GM23248 (cell line): ENCODE measurements around the gene ELMO1. TPM values are rescaled to one million over a fixed set of nuclear protein-coding genes. Genes with fewer than 3 reads are reported as not detected.

ENCODE experiments used
- DNase-seq: peaks from one replicate; pipeline ENCODE4 v3.0.0-alpha.2; 2015
- H2AFZ ChIP-seq: fragments of 200-600 bp; sonication (generic); 2 replicates; pipeline ENCODE4 v1.6.1; 2016; ENCODE audit warnings: antibody characterized with exemption
- H3F3A ChIP-seq: fragments of 200-600 bp; sonication (generic); 2 replicates; pipeline ENCODE4 v1.6.1; 2016; ENCODE audit warnings: mild to moderate bottlenecking, antibody characterized with exemption, mixed run types; ENCODE audit not compliant: insufficient read depth
- H3K27ac ChIP-seq: fragments of 200-600 bp; sonication (generic); 2 replicates; pipeline ENCODE4 v1.5.1; 2016; ENCODE audit warnings: mild to moderate bottlenecking
- H3K27me3 ChIP-seq: fragments of 200-600 bp; sonication (generic); replicated peaks from 2 replicates; pipeline ENCODE4 v1.6.1; 2016; ENCODE audit warnings: mild to moderate bottlenecking; ENCODE audit not compliant: insufficient read depth
- H3K36me3 ChIP-seq: fragments of 200-600 bp; sonication (generic); 2 replicates; pipeline ENCODE4 v1.6.1; 2016; ENCODE audit warnings: low read depth, mild to moderate bottlenecking
- H3K4me1 ChIP-seq: fragments of 200-600 bp; sonication (generic); 2 replicates; pipeline ENCODE4 v1.6.1; 2016; ENCODE audit warnings: mild to moderate bottlenecking; ENCODE audit not compliant: insufficient read depth
- H3K4me2 ChIP-seq: fragments of 200-600 bp; sonication (generic); one replicate; pipeline ENCODE4 v1.6.1; 2016; ENCODE audit warnings: mild to moderate bottlenecking; ENCODE audit not compliant: unreplicated experiment
- H3K4me3 ChIP-seq: fragments of 200-600 bp; sonication (generic); 2 replicates; pipeline ENCODE4 v1.5.1; 2016; ENCODE audit warnings: mild to moderate bottlenecking
- H3K79me2 ChIP-seq: fragments of 200-600 bp; sonication (generic); 2 replicates; pipeline ENCODE4 v1.6.1; 2016; ENCODE audit warnings: mild to moderate bottlenecking; ENCODE audit not compliant: insufficient read depth
- H3K9ac ChIP-seq: fragments of 200-600 bp; sonication (generic); 2 replicates; pipeline ENCODE4 v1.6.1; 2016; ENCODE audit warnings: mild to moderate bottlenecking
- H3K9me2 ChIP-seq: fragments of 200-600 bp; sonication (generic); 2 replicates; pipeline ENCODE4 v1.6.1; 2016; ENCODE audit warnings: mixed run types, mild to moderate bottlenecking, moderate library complexity; ENCODE audit not compliant: insufficient read depth
- H3K9me3 ChIP-seq: fragments of 200-600 bp; sonication (generic); one replicate; pipeline ENCODE4 v1.6.1; 2017; ENCODE audit warnings: low read depth
- H4K20me1 ChIP-seq: fragments of 200-600 bp; sonication (generic); 2 replicates; pipeline ENCODE4 v1.6.0; 2016; ENCODE audit not compliant: insufficient read depth
- EZH2 ChIP-seq: fragments of 200-600 bp; sonication (generic); IDR thresholded peaks from 2 replicates; pipeline ENCODE4 v1.6.1; 2018; ENCODE audit warnings: antibody characterized with exemption, mild to moderate bottlenecking; ENCODE audit not compliant: insufficient read depth, poor library complexity, severe bottlenecking
- EZH2phosphoT487 ChIP-seq: fragments of 200-600 bp; sonication (generic); IDR thresholded peaks from 2 replicates; pipeline ENCODE4 v1.6.1; 2018; ENCODE audit warnings: antibody characterized with exemption, moderate library complexity, mild to moderate bottlenecking, low read depth; ENCODE audit not compliant: insufficient read depth
- WGBS, 2 experiments: methylation state at CpG; one replicate each; pipeline ENCODE4 v1.1.6; 2015 to 2017; ENCODE audit warnings: low lambda C conversion rate in 2 of 2, low coverage in 1 of 2; ENCODE audit errors: missing lambda C conversion rate in 2 of 2; 5-methylcytosine and 5-hydroxymethylcytosine counted together
- in situ Hi-C: fragments of 300-500 bp; cut with MboI; formaldehyde crosslinking; loops from 2 replicates; pipeline ENCODE4 v1.15.0; 2020
- polyA plus RNA-seq: library from polyadenylated mRNA; unstranded; fragments of >200 nt; fragmentation: Nextera tagmentation; extraction: Ambion mirVana; gene quantifications from 2 replicates; pipeline ENCODE4 v1.2.1, GENCODE V29; 2016
- total RNA-seq: library from RNA; depleted of rRNA; stranded (reverse); fragments of >200 nt; shearing (Covaris generic); gene quantifications from 2 replicates; pipeline ENCODE4 v1.2.3, GENCODE V29; 2014

Gene ELMO1
- total and polyA plus RNA-seq, 2 experiments from 2014 or later, result not detected

DNA sequence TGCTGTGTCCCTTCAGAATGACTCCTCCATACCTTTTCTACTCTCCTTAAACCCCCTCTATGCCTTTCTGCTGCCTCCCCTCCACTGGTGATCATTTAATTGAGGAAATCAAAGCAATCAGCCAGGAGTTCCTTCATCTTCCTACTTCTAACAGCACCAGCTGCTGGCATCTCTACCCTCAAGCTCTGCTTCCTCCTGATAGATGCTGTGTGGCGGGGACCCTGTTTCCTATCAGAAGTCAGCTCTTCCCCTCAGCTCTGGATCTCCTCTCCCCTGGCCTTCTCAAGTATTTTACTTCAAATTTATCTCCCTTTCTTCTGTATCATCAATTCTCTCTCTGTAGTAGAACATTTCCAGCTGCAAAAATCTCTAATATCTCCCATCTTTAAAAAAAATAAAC is 183.7 kb downstream of the ELMO1 start:
- in situ Hi-C loops, result no loop called here
- Histone ChIP-seq H4K20me1 (no peaks in the 10 kb centered on the region), H3K27me3 (no peaks in the 10 kb centered on the region), H3K9me3 (no peaks in the 10 kb centered on the region), H3K79me2 (no peaks in the 10 kb centered on the region), H3F3A (no peaks in the 10 kb centered on the region), H3K4me1 (no peaks in the 10 kb centered on the region), H3K36me3 (no peaks in the 10 kb centered on the region), H3K9ac (no peak overlapping the region), H3K4me2 (no peak overlapping the region), H3K27ac (no peak overlapping the region), H3K9me2 (no peaks in the 10 kb centered on the region), H2AFZ (no peak overlapping the region), H3K4me3 (no peak overlapping the region)
- no peak for DNase-seq
- TF ChIP-seq EZH2phosphoT487 (no peak), EZH2 (no peak)
- 38 to 39% methylated on average over 1 of the region's 1 CpG for WGBS, 2 experiments

DNA sequence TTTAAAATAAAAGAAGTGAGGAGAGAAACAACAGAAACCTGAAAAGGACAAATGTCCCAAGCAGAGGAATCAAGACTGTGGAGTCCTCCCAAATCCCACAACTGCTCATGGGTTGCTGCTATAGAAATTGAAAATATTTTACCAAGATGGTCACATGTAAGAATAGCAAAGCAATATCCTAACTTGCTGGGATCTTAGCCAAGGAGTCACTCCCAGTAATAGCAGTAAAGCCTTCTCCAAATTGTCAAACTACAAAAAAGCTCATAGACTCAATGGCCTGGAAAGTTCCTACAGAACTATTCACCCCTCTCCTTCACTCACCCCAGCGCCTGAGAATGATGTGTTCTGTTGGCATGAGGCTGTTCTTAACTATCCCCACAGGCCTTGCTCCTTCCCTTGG is 186.5 kb downstream of the ELMO1 start:
- Histone ChIP-seq H2AFZ (no peak overlapping the region), H4K20me1 (no peaks in the 10 kb centered on the region), H3K27me3 (no peaks in the 10 kb centered on the region), H3K27ac (no peak overlapping the region), H3K4me2 (no peak overlapping the region), H3K36me3 (no peaks in the 10 kb centered on the region), H3K9me2 (no peaks in the 10 kb centered on the region), H3K9ac (no peak overlapping the region), H3K4me1 (no peaks in the 10 kb centered on the region), H3F3A (no peaks in the 10 kb centered on the region), H3K4me3 (no peak overlapping the region), H3K9me3 (no peaks in the 10 kb centered on the region), H3K79me2 (no peaks in the 10 kb centered on the region)
- TF ChIP-seq EZH2 (no peak), EZH2phosphoT487 (no peak)
- in situ Hi-C loops, result no loop called here
- no peak for DNase-seq
- WGBS, 2 experiments, result 8 to 29% methylated on average over 1 of the region's 1 CpG

DNA sequence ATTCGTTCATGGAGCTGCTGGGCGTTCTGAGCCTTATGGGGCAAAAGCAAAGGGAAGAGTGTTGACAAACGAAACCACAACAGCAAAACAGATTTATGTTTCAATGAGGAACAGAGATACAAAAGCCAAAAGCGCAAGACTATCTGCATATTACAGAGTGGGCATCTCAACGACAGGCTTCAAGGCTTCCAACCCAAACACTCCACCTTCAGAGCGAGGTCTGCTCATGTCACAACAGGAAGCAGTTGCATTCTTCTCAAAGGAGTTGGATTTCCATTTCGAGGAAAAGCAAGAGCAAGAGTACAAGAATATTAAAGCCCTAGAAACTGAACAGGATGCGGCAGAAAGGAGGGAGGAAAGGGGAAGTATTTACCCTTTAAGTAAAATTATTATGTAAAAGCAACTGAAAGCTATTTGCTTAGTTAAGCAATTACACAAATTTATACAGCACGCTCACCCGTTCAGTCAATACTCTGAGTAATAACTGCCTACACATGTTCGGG is 189.3 kb downstream of the ELMO1 start:
- Histone ChIP-seq H3K4me3 (no peak overlapping the region), H3K9me3 (no peaks in the 10 kb centered on the region), H3K9ac (no peak overlapping the region), H3K4me2 (no peak overlapping the region), H3K4me1 (no peaks in the 10 kb centered on the region), H3K9me2 (no peaks in the 10 kb centered on the region), H4K20me1 (no peaks in the 10 kb centered on the region), H3F3A (no peaks in the 10 kb centered on the region), H2AFZ (no peak overlapping the region), H3K27ac (no peak overlapping the region), H3K27me3 (no peaks in the 10 kb centered on the region), H3K79me2 (no peaks in the 10 kb centered on the region), H3K36me3 (no peaks in the 10 kb centered on the region)
- 0 to 2% methylated on average over 11 of the region's 11 CpGs for WGBS, 2 experiments
- in situ Hi-C loops, result no loop called here
- TF ChIP-seq EZH2phosphoT487 (no peak), EZH2 (no peak)
- DNase-seq, result peak; percentile 4

DNA sequence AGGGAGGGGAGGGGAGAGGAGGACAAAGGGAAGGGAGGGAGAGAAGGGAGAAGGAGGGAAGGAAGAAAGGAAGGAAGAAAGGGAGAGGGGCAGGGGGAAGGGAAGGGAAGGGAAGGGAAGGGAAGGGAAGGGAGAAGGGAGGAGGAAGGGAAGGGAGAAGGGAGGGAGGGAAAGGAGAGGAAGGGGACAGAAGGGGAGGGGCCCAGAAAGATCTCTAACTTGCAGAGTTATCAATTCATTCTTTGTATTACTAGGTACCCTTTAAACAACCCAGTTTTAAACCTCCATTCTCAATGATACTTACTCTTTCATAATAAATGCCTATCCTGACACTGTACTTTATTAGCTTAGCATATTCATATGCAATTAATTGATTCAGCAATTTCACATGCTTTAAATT is 192.0 kb downstream of the ELMO1 start:
- Histone ChIP-seq H3K27ac (no peak overlapping the region), H3K79me2 (no peaks in the 10 kb centered on the region), H3K4me1 (no peaks in the 10 kb centered on the region), H3K27me3 (no peaks in the 10 kb centered on the region), H3K4me3 (no peak overlapping the region), H3K9ac (no peak overlapping the region), H3K9me3 (no peaks in the 10 kb centered on the region), H4K20me1 (no peaks in the 10 kb centered on the region), H3F3A (no peaks in the 10 kb centered on the region), H3K9me2 (no peaks in the 10 kb centered on the region), H2AFZ (no peak overlapping the region), H3K4me2 (no peak overlapping the region), H3K36me3 (no peaks in the 10 kb centered on the region)
- in situ Hi-C loops, result no loop called here
- DNase-seq, result no peak
- TF ChIP-seq EZH2phosphoT487, result no peak
- no peak for TF ChIP-seq EZH2

DNA sequence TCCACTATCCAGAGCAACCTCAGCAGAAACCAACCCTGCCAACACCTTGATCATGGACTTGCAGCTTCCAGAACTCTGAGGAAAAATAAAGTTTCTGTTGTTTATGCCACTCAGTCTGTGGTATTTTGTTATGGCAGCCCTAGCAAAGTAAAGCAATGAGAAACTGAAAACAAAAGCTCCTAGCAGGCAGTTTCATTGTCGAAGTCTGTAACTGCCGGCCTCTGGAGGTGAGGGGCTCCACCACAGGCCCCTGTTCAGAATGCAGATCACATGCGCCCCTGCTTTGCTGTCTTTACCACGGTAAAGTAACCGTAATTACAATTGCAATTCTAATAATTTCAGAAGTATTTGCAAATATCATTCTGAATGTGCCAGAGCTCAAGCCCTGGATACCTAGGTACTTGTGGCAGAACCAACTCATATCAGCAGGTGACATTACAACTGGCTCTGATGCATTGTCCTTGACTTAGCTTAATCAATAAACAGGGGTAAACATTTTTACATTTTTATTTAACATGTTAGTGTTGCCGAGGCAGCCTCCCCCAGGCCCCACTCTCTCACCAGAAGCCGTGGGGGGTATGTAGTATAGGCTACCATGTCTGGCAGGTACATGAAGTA is 193.2 kb downstream of the ELMO1 start:
- 48 to 52% methylated on average over 7 of the region's 7 CpGs for WGBS, 2 experiments
- Histone ChIP-seq H3K9me3 (no peaks in the 10 kb centered on the region), H3K27ac (no peak overlapping the region), H2AFZ (no peak overlapping the region), H3K9me2 (no peaks in the 10 kb centered on the region), H4K20me1 (no peaks in the 10 kb centered on the region), H3K79me2 (no peaks in the 10 kb centered on the region), H3F3A (no peaks in the 10 kb centered on the region), H3K36me3 (no peaks in the 10 kb centered on the region), H3K4me2 (no peak overlapping the region), H3K4me3 (no peak overlapping the region), H3K4me1 (no peaks in the 10 kb centered on the region), H3K27me3 (no peaks in the 10 kb centered on the region), H3K9ac (no peak overlapping the region)
- no peak for TF ChIP-seq EZH2
- TF ChIP-seq EZH2phosphoT487, result no peak
- no peak for DNase-seq
- in situ Hi-C loops, result no loop called here
